Testis (tissue), 3 donors: ENCODE results near the gene ARID1B. TPM values are rescaled to one million over a fixed set of nuclear protein-coding genes. Genes with fewer than 3 reads are reported as not detected.

ENCODE experiments used
- DNase-seq: peaks from one replicate; pipeline ENCODE4 v3.0.0-alpha.2; 2019
- H3K27ac ChIP-seq, 2 donors: fragments of 200-600 bp; sonication (generic); one replicate each; pipeline ENCODE4 v1.5.1; 2019
- H3K27me3 ChIP-seq: fragments of 200-600 bp; sonication (generic); one replicate; pipeline ENCODE4 v1.5.1; 2019
- H3K36me3 ChIP-seq: fragments of 200-600 bp; sonication (generic); one replicate; pipeline ENCODE4 v1.5.1; 2017; ENCODE audit warnings: low read depth; ENCODE audit errors: missing control alignments
- H3K4me1 ChIP-seq: fragments of 200-600 bp; sonication (generic); one replicate; pipeline ENCODE4 v1.5.1; 2019
- H3K4me3 ChIP-seq, 2 donors: fragments of 200-600 bp; sonication (generic); one replicate each; pipeline ENCODE4 v1.5.1; 2017 to 2019
- H3K9me3 ChIP-seq: fragments of 200-600 bp; sonication (generic); one replicate; pipeline ENCODE4 v1.5.1; 2017
- CTCF ChIP-seq, 3 experiments: fragments of 450-650 bp in 2 of 3; fragments of 200-600 bp in 1 of 3; sonication (generic) in 1 of 3; IDR thresholded peaks; one replicate each; pipeline ENCODE4 v1.5.1; 2016 to 2019; ENCODE audit warnings: antibody characterized with exemption in 3 of 3, mild to moderate bottlenecking in 2 of 3, moderate library complexity in 1 of 3
- POLR2A ChIP-seq: fragments of 450-650 bp; IDR thresholded peaks from one replicate; pipeline ENCODE4 v1.6.1; 2017; ENCODE audit warnings: antibody characterized with exemption, mild to moderate bottlenecking, moderate library complexity
- WGBS, 2 donors: methylation state at CpG; one replicate each; pipeline ENCODE4 v1.1.5; 2018; 5-methylcytosine and 5-hydroxymethylcytosine counted together
- intact Hi-C: fragments of 100-400 bp; cut with DNase I; formaldehyde crosslinking; loops from one replicate; pipeline ENCODE4 v1.15.1; 2023; ENCODE audit warnings: low total_unique reads
- polyA plus RNA-seq: library from polyadenylated mRNA; stranded (reverse); fragments of 350-450 nt; fragmentation: Illumina TruSeq; extraction: RNeasy Lipid Tissue Mini Kit (QIAGEN cat#74804); gene quantifications from one replicate; pipeline ENCODE4 v1.2.3, GENCODE V29; 2014; ENCODE audit warnings: low read depth, low replicate concordance; ENCODE audit not compliant: insufficient read depth
- total RNA-seq, 2 donors: library from RNA; depleted of rRNA; stranded (reverse); fragments of >200 nt; gene quantifications; one replicate each; pipeline ENCODE4 v1.2.3, GENCODE V29; 2016

ARID1B gene
- total and polyA plus RNA-seq, 3 donors from 2014 or later: 26.2 to 126 (median 103) TPM

GRCh38 chr6:156735751-156736150 is 41.4 kb upstream of the ARID1B start:
- Histone ChIP-seq H3K27me3 (no peaks in the 10 kb centered on the region), H3K27ac (no peak overlapping the region), H3K36me3 (no peaks in the 10 kb centered on the region), H3K9me3 (no peaks in the 10 kb centered on the region), H3K4me3 (no peak overlapping the region), H3K4me1 (no peaks in the 10 kb centered on the region)
- intact Hi-C loops: no loop called here
- WGBS, 2 donors: 88 to 93% methylated on average over 7 of the region's 7 CpGs
- TF ChIP-seq POLR2A: no peak
- TF ChIP-seq CTCF (IDR thresholded peaks at IDR 0.05): no peak
- DNase-seq: no peak

GRCh38 chr6:156740604-156741003 is 36.6 kb upstream of the ARID1B start:
- intact Hi-C loops: no loop called here
- H3K4me3 ChIP-seq: no peak overlapping the region
- H3K4me1 ChIP-seq: no peaks in the 10 kb centered on the region
- TF ChIP-seq POLR2A: no peak
- no peak for TF ChIP-seq CTCF (IDR thresholded peaks at IDR 0.05)
- no peaks in the 10 kb centered on the region for H3K9me3 ChIP-seq
- WGBS, 2 donors: 72 to 91% methylated on average over 1 of the region's 1 CpG
- H3K27me3 ChIP-seq: no peaks in the 10 kb centered on the region
- no peak overlapping the region for H3K27ac ChIP-seq
- DNase-seq: no peak
- H3K36me3 ChIP-seq: no peaks in the 10 kb centered on the region

- no peak for DNase-seq
- H3K4me1 ChIP-seq: no peaks in the 10 kb centered on the region
- TF ChIP-seq POLR2A (no peak), CTCF (IDR thresholded peaks at IDR 0.05) (no peak)
- no peaks in the 10 kb centered on the region for H3K36me3 ChIP-seq
- no peaks in the 10 kb centered on the region for H3K9me3 ChIP-seq
- intact Hi-C loops: no loop called here
- 92 to 93% methylated on average over 3 of the region's 3 CpGs for WGBS, 2 donors
- no peak overlapping the region for H3K27ac ChIP-seq
- H3K27me3 ChIP-seq: no peaks in the 10 kb centered on the region
- no peak overlapping the region for H3K4me3 ChIP-seq
Observed at GRCh38 chr6:156741287-156742073, 35.7 kb upstream of the ARID1B start.

- intact Hi-C loops: no loop called here
- DNase-seq: no peak
- no peak overlapping the region for H3K4me3 ChIP-seq
- no peak overlapping the region for H3K27ac ChIP-seq
- H3K4me1 ChIP-seq: peaks cover 11% of the 10 kb centered on the region
- no peak for TF ChIP-seq POLR2A
- TF ChIP-seq CTCF (IDR thresholded peaks at IDR 0.05): no peak
- no peaks in the 10 kb centered on the region for H3K9me3 ChIP-seq
- H3K36me3 ChIP-seq: no peaks in the 10 kb centered on the region
- no peaks in the 10 kb centered on the region for H3K27me3 ChIP-seq
- 66 to 71% methylated on average over 3 of the region's 3 CpGs for WGBS, 2 donors
Observed at GRCh38 chr6:156747715-156748114, 29.5 kb upstream of the ARID1B start.

GRCh38 chr6:156748504-156748903 is 28.7 kb upstream of the ARID1B start:
- WGBS, 2 donors: 86% methylated on average over 1 of the region's 1 CpG
- TF ChIP-seq POLR2A: no peak
- no peak for TF ChIP-seq CTCF (IDR thresholded peaks at IDR 0.05)
- no peak overlapping the region for H3K4me3 ChIP-seq
- H3K36me3 ChIP-seq: no peaks in the 10 kb centered on the region
- intact Hi-C loops: no loop called here
- H3K9me3 ChIP-seq: no peaks in the 10 kb centered on the region
- peaks cover 14% of the 10 kb centered on the region for H3K4me1 ChIP-seq
- H3K27me3 ChIP-seq: no peaks in the 10 kb centered on the region
- DNase-seq: no peak
- no peak overlapping the region for H3K27ac ChIP-seq
